H1 (cell line): Measurements from ENCODE around the gene AGPAT3. TPM values are rescaled to one million over a fixed set of nuclear protein-coding genes. Genes with fewer than 3 reads are reported as not detected.

ENCODE experiments used
- CTCF ChIA-PET: fragments of 300-600 bp; sonication (Branson Sonifier 250); formaldehyde crosslinking; loops from one replicate; lab custom pipeline; 2021; ENCODE audit not compliant: partially characterized antibody; lab: Charles Lee
- POLR2A ChIA-PET: fragments of 300-600 bp; sonication (Branson Sonifier 250); formaldehyde crosslinking; loops from one replicate; lab custom pipeline; 2021; ENCODE audit warnings: inconsistent platforms; ENCODE audit not compliant: partially characterized antibody; lab: Charles Lee
- DNase-seq, 2 experiments: peaks; one replicate each; pipeline versions ENCODE4 v3.0.0 to v3.0.0-alpha.2; 2010 to 2022; ENCODE audit warnings: low spot score in 2 of 2, low read depth in 1 of 2, mixed read lengths in 1 of 2
- FAIRE-seq: peaks from 2 replicates; lab custom pipeline; 2011; peaks lifted over from hg19 to GRCh38; lab: Jason Lieb, UNC
- H2AFZ ChIP-seq: 2 replicates; pipeline ENCODE4 v1.8.1; 2012; ENCODE audit warnings: low read length, inconsistent platforms
- H2AK5ac ChIP-seq: 2 replicates; pipeline ENCODE4 v1.6.1; 2013; ENCODE audit warnings: low read depth, low read length
- H2BK120ac ChIP-seq: replicated peaks from 2 replicates; pipeline ENCODE3; 2013; ENCODE audit warnings: low read depth, low read length, inconsistent platforms
- H2BK12ac ChIP-seq: 2 replicates; pipeline ENCODE4 v1.6.1; 2013; ENCODE audit warnings: low read depth, low read length
- H2BK15ac ChIP-seq: 2 replicates; pipeline ENCODE4 v1.6.1; 2013; ENCODE audit warnings: low read length
- H2BK20ac ChIP-seq: 2 replicates; pipeline ENCODE4 v1.6.1; 2013; ENCODE audit warnings: low read length
- H2BK5ac ChIP-seq: 2 replicates; pipeline ENCODE4 v1.6.1; 2013; ENCODE audit warnings: low read depth, low read length
- H3K14ac ChIP-seq: 2 replicates; pipeline ENCODE4 v1.6.1; 2013; ENCODE audit warnings: inconsistent platforms; ENCODE audit not compliant: insufficient read length
- H3K18ac ChIP-seq: 2 replicates; pipeline ENCODE4 v1.6.1; 2013; ENCODE audit warnings: low read length; ENCODE audit errors: extremely low read depth
- H3K23ac ChIP-seq: 2 replicates; pipeline ENCODE4 v1.6.1; 2013; ENCODE audit warnings: inconsistent platforms; ENCODE audit not compliant: insufficient read length
- H3K23me2 ChIP-seq: 2 replicates; pipeline ENCODE4 v1.6.1; 2013; ENCODE audit warnings: low read depth, low read length
- H3K27ac ChIP-seq: 2 replicates; pipeline ENCODE4 v1.6.1; 2011; ENCODE audit warnings: low read depth, low read length, inconsistent platforms
- H3K27me3 ChIP-seq, 4 experiments: replicated peaks in 1 of 4; 1 replicate in 1 of 4; 2 replicates in 3 of 4; pipeline versions ENCODE4 v1.6.1 to v1.8.1; 2011 to 2013; ENCODE audit warnings: low read length in 3 of 4, mild to moderate bottlenecking in 3 of 4, inconsistent platforms in 2 of 4, mixed read lengths in 2 of 4, moderate library complexity in 1 of 4; ENCODE audit not compliant: control insufficient read depth in 3 of 4, insufficient read depth in 3 of 4; ENCODE audit errors: extremely low read depth in 1 of 4
- H3K36me3 ChIP-seq, 4 experiments: 2 replicates each; pipeline versions ENCODE4 v1.6.1 to v1.8.1; 2011 to 2013; ENCODE audit warnings: mild to moderate bottlenecking in 4 of 4, low read length in 3 of 4, moderate library complexity in 2 of 4, control low read depth in 1 of 4, inconsistent platforms in 1 of 4; ENCODE audit not compliant: insufficient read depth in 4 of 4, control insufficient read depth in 2 of 4
- H3K4ac ChIP-seq: replicated peaks from 2 replicates; pipeline ENCODE3; 2013; ENCODE audit warnings: low read length, low read depth, mixed read lengths, inconsistent platforms; ENCODE audit not compliant: insufficient read length
- H3K4me1 ChIP-seq, 4 experiments: replicated peaks in 1 of 4; 1 replicate in 1 of 4; 2 replicates in 3 of 4; pipeline versions ENCODE4 v1.6.1 to v1.8.1; 2011 to 2013; ENCODE audit warnings: low read length in 3 of 4, inconsistent platforms in 2 of 4, mixed read lengths in 1 of 4; ENCODE audit not compliant: insufficient read depth in 4 of 4, control insufficient read depth in 3 of 4
- H3K4me2 ChIP-seq, 2 experiments: 2 replicates each; pipeline versions ENCODE4 v1.6.1 to v1.8.1; 2011 to 2013; ENCODE audit warnings: low read depth in 2 of 2, low read length in 2 of 2, control low read depth in 1 of 2, inconsistent platforms in 1 of 2, mild to moderate bottlenecking in 1 of 2; ENCODE audit not compliant: insufficient read depth in 1 of 2
- H3K4me3 ChIP-seq, 4 experiments: fragments of 200-600, 300-600 bp in 1 of 4; sonication (generic), shearing (Covaris generic), sonication (Bioruptor Twin) in 1 of 4; 2 replicates each; pipeline versions ENCODE4 v1.5.1 to v1.8.1; 2011 to 2016; ENCODE audit warnings: low read length in 4 of 4, low read depth in 3 of 4, control low read depth in 2 of 4, inconsistent platforms in 2 of 4, mild to moderate bottlenecking in 2 of 4, mixed read lengths in 1 of 4, moderate library complexity in 1 of 4; ENCODE audit not compliant: insufficient read depth in 2 of 4; ENCODE audit errors: extremely low read depth in 1 of 4
- H3K56ac ChIP-seq: replicated peaks from 2 replicates; pipeline ENCODE3; 2013; ENCODE audit warnings: low read depth, mild to moderate bottlenecking, mixed read lengths, low read length, inconsistent platforms; ENCODE audit not compliant: insufficient read length
- H3K79me1 ChIP-seq: 2 replicates; pipeline ENCODE4 v1.6.1; 2013; ENCODE audit warnings: low read depth, low read length, control low read depth
- H3K79me2 ChIP-seq, 2 experiments: 2 replicates each; pipeline versions ENCODE4 v1.6.1 to v1.8.1; 2012 to 2013; ENCODE audit warnings: low read length in 2 of 2, mild to moderate bottlenecking in 2 of 2, inconsistent platforms in 1 of 2; ENCODE audit not compliant: insufficient read depth in 2 of 2, control insufficient read depth in 1 of 2
- H3K9ac ChIP-seq, 4 experiments: replicated peaks in 1 of 4; 1 replicate in 1 of 4; 2 replicates in 3 of 4; pipeline versions ENCODE4 v1.6.1 to v1.8.1; 2011 to 2013; ENCODE audit warnings: low read depth in 3 of 4, low read length in 3 of 4, control low read depth in 2 of 4, mild to moderate bottlenecking in 2 of 4, moderate library complexity in 2 of 4, inconsistent platforms in 1 of 4; ENCODE audit errors: extremely low read depth in 1 of 4
- H3K9me3 ChIP-seq, 2 experiments: 2 replicates each; pipeline versions ENCODE4 v1.6.1 to v1.8.1; 2012 to 2013; ENCODE audit warnings: mild to moderate bottlenecking in 2 of 2, moderate library complexity in 2 of 2, control low read depth in 1 of 2, inconsistent platforms in 1 of 2, low read depth in 1 of 2, low read length in 1 of 2, mixed read lengths in 1 of 2; ENCODE audit not compliant: insufficient read depth in 2 of 2
- H4K20me1 ChIP-seq, 2 experiments: replicated peaks in 1 of 2; 2 replicates each; pipeline versions ENCODE3 to v1.8.1; 2011 to 2013; ENCODE audit warnings: inconsistent platforms in 2 of 2, low read length in 2 of 2, mild to moderate bottlenecking in 1 of 2; ENCODE audit not compliant: insufficient read depth in 2 of 2, control insufficient read depth in 1 of 2
- H4K5ac ChIP-seq: 2 replicates; pipeline ENCODE4 v1.6.1; 2013; ENCODE audit warnings: low read length, low read depth, mixed read lengths, inconsistent platforms; ENCODE audit not compliant: insufficient read length
- H4K8ac ChIP-seq: 2 replicates; pipeline ENCODE4 v1.8.0; 2013; ENCODE audit warnings: mild to moderate bottlenecking, moderate library complexity, low read length, inconsistent platforms; ENCODE audit not compliant: insufficient read depth; ENCODE audit errors: extremely low read depth
- H4K91ac ChIP-seq: replicated peaks from 2 replicates; pipeline ENCODE3; 2013; ENCODE audit warnings: low read length, mixed read lengths, inconsistent platforms; ENCODE audit not compliant: insufficient read length
- CEBPB ChIP-seq: IDR thresholded peaks from 2 replicates; pipeline ENCODE4 v1.6.1; 2012; ENCODE audit warnings: low read depth, low read length
- JUND ChIP-seq: IDR thresholded peaks from 2 replicates; pipeline ENCODE4 v1.6.1; 2011; ENCODE audit warnings: mild to moderate bottlenecking, improper control_type of control experiment, low read length
- MAX ChIP-seq: IDR thresholded peaks from 2 replicates; pipeline ENCODE4 v1.6.1; 2012; ENCODE audit warnings: inconsistent platforms
- NRF1 ChIP-seq: IDR thresholded peaks from 2 replicates; pipeline ENCODE4 v1.6.1; 2011; ENCODE audit warnings: mild to moderate bottlenecking, low read depth, low read length, improper control_type of control experiment
- POU5F1 ChIP-seq: IDR thresholded peaks from 2 replicates; pipeline ENCODE4 v1.6.1; 2011; ENCODE audit warnings: low read depth, mild to moderate bottlenecking, low read length, moderate library complexity
- RNF2 ChIP-seq: fragments of 200-900, 300-1000 bp; sonication (generic); IDR thresholded peaks from 2 replicates; pipeline ENCODE4 v1.7.1; 2016; ENCODE audit warnings: borderline replicate concordance, low read depth, mild to moderate bottlenecking, antibody characterized with exemption, low read length; ENCODE audit not compliant: poor library complexity, severe bottlenecking; ENCODE audit errors: missing control alignments
- SIX5 ChIP-seq: IDR thresholded peaks from 2 replicates; pipeline ENCODE4 v1.6.1; 2011; ENCODE audit warnings: mild to moderate bottlenecking, low read depth, low read length
- WGBS, 2 experiments: shearing (Covaris generic) in 1 of 2; methylation state at CpG; one replicate each; pipeline versions ENCODE4 v1.1.6 to v1.1.7; 2013 to 2015; ENCODE audit warnings: low lambda C conversion rate in 2 of 2, mixed read lengths in 2 of 2, inconsistent platforms in 1 of 2, low coverage in 1 of 2, missing lambda C conversion rate in 1 of 2; ENCODE audit not compliant: insufficient replicate concordance in 2 of 2, insufficient coverage in 1 of 2, insufficient read length in 1 of 2; ENCODE audit errors: extremely low coverage in 1 of 2, missing lambda C conversion rate in 1 of 2; 5-methylcytosine and 5-hydroxymethylcytosine counted together
- polyA plus RNA-seq, 7 experiments: library from polyadenylated mRNA; depleted of rRNA in 3 of 7; stranded (reverse) in 5 of 7; unstranded in 2 of 7; fragments of >200 nt in 5 of 7; fragments of 200-250 nt in 2 of 7; gene quantifications; 1 replicate in 5 of 7; 2 replicates in 1 of 7; 4 replicates in 1 of 7; pipeline versions ENCODE4 v1.2.1 to v1.2.3, GENCODE V29; 2011 to 2013; ENCODE audit warnings: missing spikeins in 2 of 7, mixed read lengths in 2 of 7
- total RNA-seq: library from RNA; stranded (reverse); fragmentation: NEBNext Ultra II Directional; extraction: Animal tissue kit (Norgen Biotek cat#: 25700); gene quantifications from 2 replicates; pipeline ENCODE4 v1.2.1, GENCODE V29; 2021
- TF ChIP-seq, protein P1 (sequence below): IDR thresholded peaks from 2 replicates; pipeline ENCODE4 v1.6.1; 2011; ENCODE audit warnings: low read depth, mild to moderate bottlenecking, low read length; ENCODE audit not compliant: insufficient read depth

AGPAT3 gene
- total and polyA plus RNA-seq, 2 of the 8 experiments (the other 6 are each of a cell fraction or from before 2014, with no cell fraction given) = 5.8 to 7.3 TPM

GRCh38 chr21:43956019-43956669, 91.1 kb downstream of the AGPAT3 start:
- no peaks in the 10 kb centered on the region for H3K9me3 ChIP-seq
- H2BK5ac ChIP-seq = no peak overlapping the region
- no peaks in the 10 kb centered on the region for H3K36me3 ChIP-seq
- FAIRE-seq (no peak), DNase-seq (no peak)
- no peak overlapping the region for H3K4me2 ChIP-seq
- H4K5ac ChIP-seq = no peak overlapping the region
- H3K4me1 ChIP-seq = peaks cover 0 to 8% (median 2%) of the 10 kb centered on the region in 4 experiments; a peak in 4 of 7 replicates
- H2BK12ac ChIP-seq = no peak overlapping the region
- H3K27ac ChIP-seq = no peak overlapping the region
- H3K23me2 ChIP-seq = peaks cover 14% of the 10 kb centered on the region; the same call in 1 of the 2 replicates
- no peak overlapping the region for H3K14ac ChIP-seq
- POLR2A ChIA-PET = no interaction called here
- no peak overlapping the region for H3K56ac ChIP-seq
- no peak overlapping the region for H2BK120ac ChIP-seq
- peak overlapping the region; percentile 83; the same call in 1 of the 2 replicates for H4K8ac ChIP-seq
- no peak overlapping the region for H3K4me3 ChIP-seq
- H4K91ac ChIP-seq = no peak overlapping the region
- no peak overlapping the region for H2BK20ac ChIP-seq
- CTCF ChIA-PET = interaction anchor here (0.6 to 8.6 kb wide), 3 partner anchors 17 to 35 kb away, joined by 3 to 80 read pairs (median 4); no protein-coding TSS in a partner anchor
- peaks cover 0 to 14% of the 10 kb centered on the region in 2 experiments for H4K20me1 ChIP-seq
- no peak overlapping the region for H3K23ac ChIP-seq
- no peak overlapping the region for H3K18ac ChIP-seq
- H3K79me1 ChIP-seq = no peaks in the 10 kb centered on the region; the same call in none of the 2 replicates
- H2BK15ac ChIP-seq = no peak overlapping the region
- H3K79me2 ChIP-seq = no peaks in the 10 kb centered on the region
- 85% methylated on average over 11 of the region's 11 CpGs; no CpG with 5 or more reads in 1 of the 2 experiments for WGBS, 2 experiments
- H3K9ac ChIP-seq = no peak overlapping the region; a peak in 1 of 7 replicates
- no peak overlapping the region for H2AFZ ChIP-seq
- H3K4ac ChIP-seq = no peak overlapping the region
- peak overlapping the region; percentile 31; the same call in 1 of the 2 replicates for H2AK5ac ChIP-seq
- H3K27me3 ChIP-seq = no peaks in the 10 kb centered on the region; a peak in 1 of 7 replicates
- TF ChIP-seq JUND (no peak), CEBPB (no peak), RNF2 (no peak), POU5F1 (no peak), NRF1 (no peak), MAX (no peak), SIX5 (no peak)
- TF ChIP-seq, protein P1, sequence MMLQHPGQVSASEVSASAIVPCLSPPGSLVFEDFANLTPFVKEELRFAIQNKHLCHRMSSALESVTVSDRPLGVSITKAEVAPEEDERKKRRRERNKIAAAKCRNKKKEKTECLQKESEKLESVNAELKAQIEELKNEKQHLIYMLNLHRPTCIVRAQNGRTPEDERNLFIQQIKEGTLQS = no peak
